ENCODE results near the gene UBXN7.
"Not testable (repeated sequence)": the region's sequence is repeated elsewhere in the genome, so short reads cannot be mapped to it uniquely, and the experiment has no call there.

The UBXN7 gene

GRCh38 chr3:196432137-196432879 lies at the start of gene UBXN7:
TSS of gene UBXN7 (minus strand) at chr3:196432427. CDS start at chr3:196432399, 28 bp downstream.
- DNase-seq: peak; percentile 91 to 92

- DNase-seq: no peak
These were observed 45.5 kb upstream of the UBXN7 start for GRCh38 chr3:196477678-196478077.

GRCh38 chr3:196472286-196472685 lies 40.1 kb upstream of the UBXN7 start:
- no peak for DNase-seq

- no peak for DNase-seq
These were observed 39.3 kb upstream of the UBXN7 start for GRCh38 chr3:196471551-196471950.

GRCh38 chr3:196470182-196470581 lies 38.0 kb upstream of the UBXN7 start:
- DNase-seq: not testable (repeated sequence)

GRCh38 chr3:196463804-196464203 lies 31.6 kb upstream of the UBXN7 start:
- DNase-seq: peak; percentile 62 to 84

GRCh38 chr3:196463478-196463756 lies 31.2 kb upstream of the UBXN7 start:
- DNase-seq: no peak

- not testable (repeated sequence) for DNase-seq
These were observed 30.7 kb upstream of the UBXN7 start for GRCh38 chr3:196462680-196463477.

- no peak for DNase-seq
These were observed 25.8 kb upstream of the UBXN7 start for GRCh38 chr3:196458063-196458462.

GRCh38 chr3:196457470-196457869 lies 25.2 kb upstream of the UBXN7 start:
- DNase-seq: not testable (repeated sequence)

GRCh38 chr3:196454935-196455334 lies 22.7 kb upstream of the UBXN7 start:
- DNase-seq: no peak

GRCh38 chr3:196445391-196445790 lies 13.2 kb upstream of the UBXN7 start:
- not testable (repeated sequence) for DNase-seq

- no peak for DNase-seq
These were observed 12.3 kb upstream of the UBXN7 start for GRCh38 chr3:196444500-196444894.

- no peak for DNase-seq
These were observed 8.5 kb upstream of the UBXN7 start for GRCh38 chr3:196440696-196441095.

GRCh38 chr3:196440041-196440537 lies 7.9 kb upstream of the UBXN7 start:
- DNase-seq: no peak

- DNase-seq: peak in 1 of 2 experiments; percentile 44
These were observed 768 bp downstream of the UBXN7 start for GRCh38 chr3:196431181-196432136.

GRCh38 chr3:196428041-196428440 lies 4.2 kb downstream of the UBXN7 start:
- no peak for DNase-seq

GRCh38 chr3:196424421-196424820 lies 7.8 kb downstream of the UBXN7 start:
- DNase-seq: not testable (repeated sequence)

- DNase-seq: peak; percentile 41 to 69
These were observed 9.0 kb downstream of the UBXN7 start for GRCh38 chr3:196423044-196423781.

- not testable (repeated sequence) for DNase-seq
These were observed 10.6 kb downstream of the UBXN7 start for GRCh38 chr3:196421668-196422067.

GRCh38 chr3:196419386-196419785 lies 12.8 kb downstream of the UBXN7 start:
- DNase-seq: no peak

GRCh38 chr3:196418601-196419000 lies 13.6 kb downstream of the UBXN7 start:
- DNase-seq: no peak

Measured in NCI-H524 (cell line).